Measurements from ENCODE around the gene ATP5F1D.

DNA sequence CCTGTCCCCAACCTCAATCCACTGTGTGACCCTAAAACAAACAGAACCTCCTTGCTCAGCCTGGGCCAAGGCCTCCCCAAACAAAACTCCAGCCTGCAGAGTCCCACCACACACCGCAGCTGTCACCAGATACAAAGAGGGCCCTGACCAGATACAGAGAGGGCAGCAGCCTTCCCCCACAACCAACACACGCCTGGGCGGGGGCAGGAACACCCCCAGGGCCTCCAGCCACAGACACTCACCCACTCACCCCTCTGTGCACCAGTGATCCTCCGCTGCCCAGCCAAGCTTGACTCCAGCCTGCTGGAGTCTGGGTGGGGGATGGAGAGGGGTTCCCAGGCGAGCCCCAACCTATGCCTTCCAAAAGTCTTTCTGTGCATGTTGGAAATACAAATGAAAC, 21.6 kb downstream of the ATP5F1D start:
- no peak for TF ChIP-seq CTCF (IDR thresholded peaks at IDR 0.05)
- no peak for TF ChIP-seq EZH2 (IDR thresholded peaks at IDR 0.05; ENCODE audit: borderline replicate concordance, insufficient read depth, low read depth, low read length, poor library complexity, severe bottlenecking)
